ENCODE measurements around the gene TMEM11. TPM values are rescaled to one million over a fixed set of nuclear protein-coding genes. Genes with fewer than 3 reads are reported as not detected.

TMEM11 gene
- polyA plus RNA-seq, 6 donors from 2014 or later, result 39.7 to 54.3 (median 42.7) TPM

DNA sequence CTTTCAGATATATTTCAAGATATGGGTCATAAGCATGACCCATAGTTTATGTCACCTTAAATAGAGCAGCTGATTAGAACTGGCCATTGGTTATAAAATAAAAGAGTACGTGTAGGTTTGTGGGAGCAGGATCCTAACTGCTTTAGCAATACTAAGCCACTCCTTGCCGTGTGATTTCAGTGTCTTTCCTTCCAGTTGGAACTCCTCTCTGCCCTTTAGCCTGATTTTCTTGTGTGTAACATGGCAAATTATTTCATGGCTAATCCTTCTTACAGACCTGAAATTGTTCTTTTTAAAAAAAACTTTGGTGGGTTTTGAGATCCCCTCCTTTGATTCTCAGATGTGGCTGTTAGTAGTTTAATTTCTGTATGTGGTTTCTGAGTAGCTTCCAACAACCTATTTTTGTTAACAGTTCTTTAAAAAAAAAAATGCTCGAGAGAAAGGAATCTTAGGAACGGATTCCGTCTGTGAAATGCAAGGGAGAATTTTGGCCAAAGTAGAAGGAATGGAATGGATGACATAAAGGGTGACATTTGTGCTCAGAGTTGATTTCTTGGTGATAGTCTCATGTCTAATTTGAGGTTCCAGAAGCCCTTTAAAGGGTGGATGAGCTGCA lies 47.3 kb downstream of the TMEM11 start:
- Mint-ChIP-seq H3K4me1 (peaks cover 19 to 27% (median 23%) of the 10 kb centered on the region in 3 donors), H3K36me3 (no peaks in the 10 kb centered on the region), H3K4me3 (no peak overlapping the region), H3K27me3 (no peaks in the 10 kb centered on the region), H3K9me3 (no peaks in the 10 kb centered on the region), H3K27ac (peak overlapping the region in 1 of 6 donors; percentile 78)
- ATAC-seq (ENCODE audit: low read depth in 2 of 2), result no peak
- no peak for DNase-seq

DNA sequence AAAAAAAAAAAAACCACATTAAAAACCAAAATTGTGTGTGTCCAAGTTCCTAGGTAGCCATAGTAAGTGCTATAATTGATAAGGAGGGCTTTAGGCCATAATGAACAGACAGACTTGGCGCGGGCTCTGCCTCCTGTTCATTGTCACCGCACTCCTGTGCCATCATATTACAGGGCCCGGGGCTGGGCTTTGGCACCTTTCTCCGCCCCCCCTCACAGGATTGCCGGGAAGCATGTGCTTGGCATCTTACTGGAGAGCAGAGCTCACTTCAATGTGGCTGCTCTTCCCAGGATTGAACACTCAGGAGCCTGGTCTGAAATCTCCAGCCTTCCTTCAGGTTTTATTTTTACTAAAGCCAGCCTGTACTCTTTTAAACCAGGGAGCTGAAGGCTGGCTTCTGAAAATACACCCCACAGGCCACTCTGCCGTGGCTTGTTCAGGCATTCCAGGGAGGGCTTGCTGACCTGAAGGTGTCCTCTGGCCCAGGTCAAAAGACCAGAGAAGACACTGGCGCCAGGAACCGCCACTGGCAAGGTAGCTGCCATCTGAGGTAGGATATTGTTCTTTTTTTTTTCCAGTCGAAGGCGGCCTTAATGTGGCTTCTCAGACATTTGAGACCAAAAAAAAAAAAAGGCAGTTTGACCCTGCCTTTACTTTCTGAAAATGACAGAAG lies 47.9 kb downstream of the TMEM11 start:
- Mint-ChIP-seq H3K36me3 (no peaks in the 10 kb centered on the region), H3K9me3 (no peaks in the 10 kb centered on the region), H3K27ac (no peak overlapping the region), H3K4me1 (peaks cover 13 to 20% (median 17%) of the 10 kb centered on the region in 3 donors), H3K4me3 (no peak overlapping the region), H3K27me3 (no peaks in the 10 kb centered on the region)
- DNase-seq (no peak), ATAC-seq (ENCODE audit: low read depth in 2 of 2) (no peak)

GRCh38 chr17:21164620-21165019 lies 49.3 kb downstream of the TMEM11 start:
- Mint-ChIP-seq H3K27ac (peak overlapping the region in 1 of 6 donors; percentile 44), H3K36me3 (no peaks in the 10 kb centered on the region), H3K9me3 (no peaks in the 10 kb centered on the region), H3K27me3 (no peaks in the 10 kb centered on the region), H3K4me3 (no peak overlapping the region), H3K4me1 (peaks cover 0 to 8% (median 3%) of the 10 kb centered on the region in 3 donors)
- ATAC-seq (ENCODE audit: low read depth in 2 of 2) (no peak), DNase-seq (no peak)

DNA sequence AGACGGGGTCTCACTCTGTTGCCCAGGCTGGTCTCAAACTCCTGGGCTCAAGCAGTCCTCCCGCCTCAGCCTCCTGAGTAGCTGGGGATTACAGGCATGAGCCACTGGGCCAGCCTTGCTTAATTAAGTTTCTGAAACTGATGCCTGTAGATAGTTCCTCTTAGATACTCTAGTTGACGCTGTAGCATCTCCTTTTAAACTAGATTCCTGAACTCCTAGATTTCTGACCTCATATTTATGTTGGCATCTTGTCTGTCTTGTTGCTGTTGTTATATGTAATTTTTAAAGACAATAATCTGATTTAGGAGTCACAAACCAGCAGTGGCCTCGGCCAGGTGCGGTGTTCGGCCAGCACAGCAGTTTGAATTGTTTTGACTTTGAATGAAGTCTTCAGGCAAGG lies 49.7 kb downstream of the TMEM11 start:
- no peak overlapping the region for H3K4me3 Mint-ChIP-seq
- peaks cover 0 to 8% (median 3%) of the 10 kb centered on the region in 3 donors for H3K4me1 Mint-ChIP-seq
- no peak for ATAC-seq (ENCODE audit: low read depth in 2 of 2)
- peak overlapping the region in 1 of 6 donors; percentile 44 for H3K27ac Mint-ChIP-seq
- H3K9me3 Mint-ChIP-seq, result no peaks in the 10 kb centered on the region
- H3K36me3 Mint-ChIP-seq, result no peaks in the 10 kb centered on the region
- DNase-seq, result no peak
- no peaks in the 10 kb centered on the region for H3K27me3 Mint-ChIP-seq

DNA sequence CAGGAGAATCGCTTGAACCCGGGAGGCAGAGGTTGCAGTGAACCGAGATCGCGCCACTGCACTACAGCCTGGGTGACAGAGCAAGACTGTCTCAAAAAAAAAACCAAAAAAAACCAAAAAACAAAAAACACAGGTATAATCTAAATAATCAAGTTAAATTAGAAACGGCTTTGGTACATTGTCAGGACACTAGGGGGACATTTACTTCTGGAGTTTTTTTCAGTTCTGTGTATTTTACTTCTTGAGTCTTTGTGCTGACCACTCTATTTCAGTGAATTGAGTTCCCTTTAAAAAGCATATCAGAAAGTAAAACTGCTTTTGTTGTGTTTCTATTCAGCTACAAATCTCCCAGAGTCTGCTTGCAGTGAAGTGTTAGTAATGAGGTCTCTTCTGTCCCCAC lies 50.9 kb downstream of the TMEM11 start:
- no peak for DNase-seq
- ATAC-seq (ENCODE audit: low read depth in 2 of 2), result no peak
- H3K36me3 Mint-ChIP-seq, result no peaks in the 10 kb centered on the region
- no peak overlapping the region for H3K27ac Mint-ChIP-seq
- H3K4me3 Mint-ChIP-seq, result no peak overlapping the region
- H3K9me3 Mint-ChIP-seq, result no peaks in the 10 kb centered on the region
- no peaks in the 10 kb centered on the region for H3K27me3 Mint-ChIP-seq
- peaks cover under 1 to 8% (median 4%) of the 10 kb centered on the region in 3 donors for H3K4me1 Mint-ChIP-seq

- Mint-ChIP-seq H3K36me3 (no peaks in the 10 kb centered on the region), H3K4me3 (no peak overlapping the region), H3K27ac (peak overlapping the region in 3 of 6 donors; percentile 54 to 64 (median 56)), H3K27me3 (no peaks in the 10 kb centered on the region), H3K9me3 (no peaks in the 10 kb centered on the region), H3K4me1 (peaks cover 2 to 11% (median 5%) of the 10 kb centered on the region in 3 donors)
- no peak for DNase-seq
- ATAC-seq (ENCODE audit: low read depth in 2 of 2), result no peak
Observed at GRCh38 chr17:21162394-21162775, 51.6 kb downstream of the TMEM11 start.

DNA sequence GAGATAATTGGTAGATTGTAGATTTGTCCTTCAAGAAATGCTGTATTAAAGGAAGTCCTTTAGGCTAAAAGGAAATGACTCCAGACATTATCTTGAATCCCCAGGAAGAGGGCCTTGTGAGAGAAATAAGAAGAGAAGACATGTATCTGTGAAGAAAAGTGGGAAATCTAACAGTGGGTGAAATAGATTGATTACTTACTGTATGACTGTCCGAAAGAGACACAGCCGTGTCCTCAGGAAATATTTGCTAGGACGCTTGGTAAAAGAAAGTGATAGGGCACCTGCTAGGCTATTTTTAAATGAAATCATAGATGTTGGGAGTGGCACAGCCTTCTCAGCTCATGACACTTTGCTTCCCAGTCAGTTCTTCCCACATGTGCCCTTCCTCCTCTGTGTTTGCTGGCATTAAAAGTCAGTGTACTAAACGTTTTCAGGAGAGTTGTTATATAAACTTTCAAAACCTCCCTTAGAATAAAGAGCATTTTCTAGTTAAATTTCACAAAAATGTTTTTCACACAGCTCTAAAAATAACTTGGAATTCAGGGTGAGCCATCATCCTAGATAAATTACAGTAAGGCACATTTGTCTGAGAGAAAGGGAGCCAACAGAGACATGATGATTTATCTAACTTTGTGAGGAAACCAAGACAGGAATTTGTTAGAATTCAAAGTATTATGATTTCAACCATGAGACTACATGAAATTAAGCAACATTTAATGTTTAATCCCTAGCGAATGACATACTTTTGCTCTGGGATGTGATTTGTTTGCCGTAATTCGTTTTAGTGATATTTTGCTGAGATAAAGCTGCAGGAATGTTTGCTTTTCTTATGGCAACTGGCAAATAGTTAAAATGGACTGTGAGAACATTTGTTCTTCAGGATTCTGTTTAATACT lies 52.2 kb downstream of the TMEM11 start:
- H3K27me3 Mint-ChIP-seq, result no peaks in the 10 kb centered on the region
- ATAC-seq (ENCODE audit: low read depth in 2 of 2) (no peak), DNase-seq (no peak)
- peaks cover 4 to 13% (median 6%) of the 10 kb centered on the region in 3 donors for H3K4me1 Mint-ChIP-seq
- H3K36me3 Mint-ChIP-seq, result no peaks in the 10 kb centered on the region
- H3K9me3 Mint-ChIP-seq, result no peaks in the 10 kb centered on the region
- H3K27ac Mint-ChIP-seq, result peak overlapping the region in 2 of 6 donors; percentile 56 to 64
- H3K4me3 Mint-ChIP-seq, result no peak overlapping the region

DNA sequence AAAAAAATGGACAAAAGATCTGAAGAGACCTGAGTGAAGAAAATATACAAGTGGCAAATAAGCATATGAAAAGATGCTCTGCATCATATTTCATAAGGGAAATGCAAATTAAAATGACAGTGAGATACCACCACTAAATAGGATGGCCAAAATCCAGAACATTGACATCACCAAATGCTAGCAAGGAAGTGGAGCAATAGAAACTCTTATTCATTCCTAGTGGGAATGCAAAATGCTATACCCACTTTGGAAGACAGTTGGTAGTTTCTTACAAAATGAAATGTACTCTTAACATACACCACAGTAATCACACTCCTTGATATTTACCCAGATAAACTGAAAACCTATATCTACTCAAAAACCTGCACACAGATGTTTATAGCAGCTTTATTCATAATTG lies 53.6 kb downstream of the TMEM11 start:
- Mint-ChIP-seq H3K27me3 (no peaks in the 10 kb centered on the region), H3K9me3 (peaks cover 0 to 6% (median 4%) of the 10 kb centered on the region in 7 donors), H3K4me1 (peaks cover 4 to 13% (median 6%) of the 10 kb centered on the region in 3 donors), H3K4me3 (no peak overlapping the region), H3K27ac (no peak overlapping the region), H3K36me3 (no peaks in the 10 kb centered on the region)
- no peak for ATAC-seq (ENCODE audit: low read depth in 2 of 2)
- no peak for DNase-seq

DNA sequence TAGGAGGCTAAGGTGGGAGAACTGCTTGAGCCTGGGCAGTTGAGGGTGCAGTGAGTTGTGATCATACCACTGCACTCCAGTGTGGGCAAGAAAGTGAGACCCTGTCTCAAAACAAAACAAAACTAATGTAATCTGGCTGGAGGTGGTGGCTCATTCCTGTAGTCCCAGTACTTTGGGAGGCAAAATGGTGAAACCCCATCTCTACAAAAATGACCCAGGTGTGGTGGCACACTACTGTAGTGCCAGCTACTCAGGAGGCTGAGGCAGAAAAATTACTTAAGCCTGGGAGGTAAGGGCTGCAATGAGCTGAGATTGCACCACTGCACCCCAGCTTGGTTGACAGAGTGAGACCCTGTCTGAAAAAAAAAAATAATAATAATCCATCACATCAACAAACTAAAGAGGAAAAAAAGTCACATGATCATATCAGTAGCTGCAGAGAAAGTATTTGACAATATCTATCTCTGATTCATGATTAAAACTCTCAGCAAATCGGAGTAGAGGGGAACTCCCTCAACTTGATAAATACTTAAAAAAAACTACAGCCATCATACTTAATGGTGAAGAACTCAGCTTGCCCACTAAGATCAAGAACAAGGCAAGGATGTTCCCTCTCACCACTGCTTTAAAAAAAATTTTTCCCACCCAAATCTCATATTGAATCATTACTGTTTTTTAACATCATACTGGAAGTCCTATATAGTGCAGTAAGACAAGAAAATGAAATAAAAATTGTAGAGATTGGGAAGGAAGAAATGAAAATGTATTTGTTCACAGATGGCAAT lies 56.2 kb downstream of the TMEM11 start:
- H3K27me3 Mint-ChIP-seq, result no peaks in the 10 kb centered on the region
- no peak overlapping the region for H3K27ac Mint-ChIP-seq

GRCh38 chr17:21152731-21153130 lies 61.2 kb downstream of the TMEM11 start:
- no peak overlapping the region for H3K27ac Mint-ChIP-seq
- no peak overlapping the region for H3K4me3 Mint-ChIP-seq

More for the DNA sequence above, 56.2 kb downstream of the TMEM11 start:
- DNase-seq, result no peak
- Mint-ChIP-seq H3K4me3 (no peak overlapping the region), H3K4me1 (peaks cover 6 to 13% (median 8%) of the 10 kb centered on the region in 3 donors), H3K9me3 (peaks cover 10 to 32% (median 16%) of the 10 kb centered on the region in 7 donors), H3K36me3 (peaks cover 0 to 26% of the 10 kb centered on the region in 2 donors)
- ATAC-seq (ENCODE audit: low read depth in 2 of 2), result no peak

GRCh38 chr17:21149621-21150020 lies 64.3 kb downstream of the TMEM11 start:
- H3K27ac Mint-ChIP-seq, result peak overlapping the region in 2 of 6 donors; percentile 0 to 65
- H3K4me3 Mint-ChIP-seq, result no peak overlapping the region
- no peak for ATAC-seq (ENCODE audit: low read depth in 2 of 2)
- H3K27me3 Mint-ChIP-seq, result no peaks in the 10 kb centered on the region
- peaks cover 21 to 38% of the 10 kb centered on the region in 2 donors for H3K36me3 Mint-ChIP-seq
- peaks cover 2 to 11% (median 10%) of the 10 kb centered on the region in 3 donors for H3K4me1 Mint-ChIP-seq
- DNase-seq, result no peak
- H3K9me3 Mint-ChIP-seq, result peaks cover 0 to 48% (median 29%) of the 10 kb centered on the region in 7 donors

More at GRCh38 chr17:21152731-21153130, 61.2 kb downstream of the TMEM11 start:
- H3K4me1 Mint-ChIP-seq, result peaks cover 7 to 16% (median 11%) of the 10 kb centered on the region in 3 donors
- DNase-seq, result no peak
- no peak for ATAC-seq (ENCODE audit: low read depth in 2 of 2)
- H3K36me3 Mint-ChIP-seq, result peaks cover 15 to 46% of the 10 kb centered on the region in 2 donors
- no peaks in the 10 kb centered on the region for H3K27me3 Mint-ChIP-seq
- peaks cover 10 to 61% (median 34%) of the 10 kb centered on the region in 7 donors for H3K9me3 Mint-ChIP-seq

Data from naive B cell (primary cell).